NCI-H2081 (cell line): ENCODE data around the gene PRKD1.
"Not testable (repeated sequence)": the region's sequence is repeated elsewhere in the genome, so short reads cannot be mapped to it uniquely, and the experiment has no call there.

ENCODE experiments used
- DNase-seq, 2 experiments: peaks; one replicate each; lab custom pipeline; 2025; lab: John Stamatoyannopoulos, UW

Gene PRKD1

GRCh38 chr14:29743531-29743930, 184.1 kb downstream of the PRKD1 start:
- no peak for DNase-seq

- DNase-seq, result peak; percentile 49 to 73
Measured at GRCh38 chr14:29741909-29742401, 185.7 kb downstream of the PRKD1 start.

- DNase-seq, result no peak
Measured at GRCh38 chr14:29740491-29740890, 187.2 kb downstream of the PRKD1 start.

- no peak for DNase-seq
Measured at GRCh38 chr14:29738950-29739349, 188.7 kb downstream of the PRKD1 start.

GRCh38 chr14:29738056-29738455, 189.6 kb downstream of the PRKD1 start:
- DNase-seq, result no peak

GRCh38 chr14:29735459-29735858, 192.2 kb downstream of the PRKD1 start:
- DNase-seq, result no peak

- peak in 1 of 2 experiments; percentile 76 for DNase-seq
Measured at GRCh38 chr14:29734732-29735131, 192.9 kb downstream of the PRKD1 start.

- not testable (repeated sequence) for DNase-seq
Measured at GRCh38 chr14:29726560-29727331, 200.9 kb downstream of the PRKD1 start.

GRCh38 chr14:29724991-29725390, 202.7 kb downstream of the PRKD1 start:
- DNase-seq, result peak; percentile 44 to 79

- DNase-seq, result no peak
Measured at GRCh38 chr14:29722831-29723230, 204.8 kb downstream of the PRKD1 start.

- DNase-seq, result no peak
Measured at GRCh38 chr14:29721586-29721985, 206.1 kb downstream of the PRKD1 start.

GRCh38 chr14:29717901-29718300, 209.7 kb downstream of the PRKD1 start:
- DNase-seq, result no peak

- DNase-seq, result no peak
Measured at GRCh38 chr14:29716150-29716549, 211.5 kb downstream of the PRKD1 start.

- peak; percentile 57 to 86 for DNase-seq
Measured at GRCh38 chr14:29712601-29713000, 215.0 kb downstream of the PRKD1 start.

- peak in 1 of 2 experiments; percentile 30 for DNase-seq
Measured at GRCh38 chr14:29710015-29710414, 217.6 kb downstream of the PRKD1 start.

- DNase-seq, result no peak
Measured at GRCh38 chr14:29709490-29709889, 218.2 kb downstream of the PRKD1 start.

GRCh38 chr14:29706700-29707099, 220.9 kb downstream of the PRKD1 start:
- DNase-seq, result no peak

- no peak for DNase-seq
Measured at GRCh38 chr14:29705801-29706200, 221.8 kb downstream of the PRKD1 start.

- not testable (repeated sequence) for DNase-seq
Measured at GRCh38 chr14:29689597-29689996, 238.1 kb downstream of the PRKD1 start.

GRCh38 chr14:29687866-29688265, 239.8 kb downstream of the PRKD1 start:
- DNase-seq, result no peak

- DNase-seq, result no peak
Measured at GRCh38 chr14:29687071-29687765, 240.4 kb downstream of the PRKD1 start.

- DNase-seq, result no peak
Measured at GRCh38 chr14:29684926-29685325, 242.7 kb downstream of the PRKD1 start.

GRCh38 chr14:29682789-29683188, 244.9 kb downstream of the PRKD1 start:
- DNase-seq, result no peak
